Activated T-cell treated with anti-CD3 and anti-CD28 coated beads for 1 hour (primary cell): ENCODE measurements around the gene ADGRL3.
"Not testable (repeated sequence)": the region's sequence is repeated elsewhere in the genome, so short reads cannot be mapped to it uniquely, and the experiment has no call there.

Experiments
- DNase-seq: peaks from one replicate; pipeline ENCODE4 v3.0.0-alpha.2; 2020; ENCODE audit warnings: low read depth

Gene ADGRL3

GRCh38 chr4:61500883-61501282, 300.8 kb downstream of the ADGRL3 start:
- DNase-seq = no peak

- no peak for DNase-seq
Measured at GRCh38 chr4:61501812-61502211, 301.7 kb downstream of the ADGRL3 start.

- no peak for DNase-seq
Measured at GRCh38 chr4:61505773-61506685, 305.9 kb downstream of the ADGRL3 start.

- DNase-seq = no peak
Measured at GRCh38 chr4:61507091-61507490, 307.0 kb downstream of the ADGRL3 start.

GRCh38 chr4:61509721-61510241, 309.7 kb downstream of the ADGRL3 start:
- DNase-seq = not testable (repeated sequence)

GRCh38 chr4:61511716-61512488, 311.8 kb downstream of the ADGRL3 start:
- DNase-seq = no peak

- DNase-seq = no peak
Measured at GRCh38 chr4:61514991-61515390, 314.9 kb downstream of the ADGRL3 start.

GRCh38 chr4:61517144-61517543, 317.0 kb downstream of the ADGRL3 start:
- no peak for DNase-seq

- DNase-seq = no peak
Measured at GRCh38 chr4:61520166-61520565, 320.0 kb downstream of the ADGRL3 start.

GRCh38 chr4:61520681-61521160, 320.6 kb downstream of the ADGRL3 start:
- no peak for DNase-seq

GRCh38 chr4:61521451-61521850, 321.3 kb downstream of the ADGRL3 start:
- no peak for DNase-seq

- DNase-seq = no peak
Measured at GRCh38 chr4:61522312-61522711, 322.2 kb downstream of the ADGRL3 start.

GRCh38 chr4:61527888-61528287, 327.8 kb downstream of the ADGRL3 start:
- DNase-seq = no peak

GRCh38 chr4:61528595-61528994, 328.5 kb downstream of the ADGRL3 start:
- DNase-seq = no peak

- DNase-seq = no peak
Measured at GRCh38 chr4:61531188-61531587, 331.1 kb downstream of the ADGRL3 start.

- no peak for DNase-seq
Measured at GRCh38 chr4:61532336-61533000, 332.3 kb downstream of the ADGRL3 start.

GRCh38 chr4:61533140-61533539, 333.0 kb downstream of the ADGRL3 start:
- no peak for DNase-seq

- DNase-seq = no peak
Measured at GRCh38 chr4:61540944-61541343, 340.8 kb downstream of the ADGRL3 start.

- no peak for DNase-seq
Measured at GRCh38 chr4:61541459-61541858, 341.3 kb downstream of the ADGRL3 start.

- DNase-seq = no peak
Measured at GRCh38 chr4:61543976-61544375, 343.9 kb downstream of the ADGRL3 start.

- DNase-seq = no peak
Measured at GRCh38 chr4:61545902-61546480, 345.9 kb downstream of the ADGRL3 start.

GRCh38 chr4:61549336-61549735, 349.2 kb downstream of the ADGRL3 start:
- no peak for DNase-seq
